HG03439 (cell line): Measurements from ENCODE around the gene TAOK3.
A peak's percentile ranks its signal among the peaks of the same experiment; 100 is the strongest.

Experiments
- ATAC-seq: cut with Tn5 transposase; IDR thresholded peaks from one replicate; pipeline ENCODE4 v1.9.1; 2021; ENCODE audit warnings: mild to moderate bottlenecking, moderate library complexity; ENCODE audit not compliant: unreplicated experiment

The TAOK3 gene

DNA sequence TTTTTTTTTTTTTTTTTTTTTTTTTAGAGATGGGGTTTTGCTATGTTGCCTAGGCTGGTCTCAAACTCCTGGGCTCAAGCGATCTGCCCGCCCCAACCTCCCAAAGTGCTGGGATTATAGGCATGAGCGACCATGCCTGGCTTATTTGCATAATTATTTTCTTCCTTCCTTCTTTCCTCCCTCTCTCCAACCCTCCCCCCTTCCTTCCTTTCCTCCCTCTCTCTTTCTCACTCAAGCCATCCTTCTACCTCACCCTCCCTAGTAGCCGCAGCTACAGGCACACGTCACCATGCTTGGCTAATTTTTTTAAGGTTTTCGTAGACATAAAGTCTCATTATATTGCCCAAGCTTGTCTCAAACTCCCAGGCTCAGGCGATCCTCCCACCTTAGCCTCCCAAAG, 152.9 kb downstream of the TAOK3 start:
- no peak for ATAC-seq

DNA sequence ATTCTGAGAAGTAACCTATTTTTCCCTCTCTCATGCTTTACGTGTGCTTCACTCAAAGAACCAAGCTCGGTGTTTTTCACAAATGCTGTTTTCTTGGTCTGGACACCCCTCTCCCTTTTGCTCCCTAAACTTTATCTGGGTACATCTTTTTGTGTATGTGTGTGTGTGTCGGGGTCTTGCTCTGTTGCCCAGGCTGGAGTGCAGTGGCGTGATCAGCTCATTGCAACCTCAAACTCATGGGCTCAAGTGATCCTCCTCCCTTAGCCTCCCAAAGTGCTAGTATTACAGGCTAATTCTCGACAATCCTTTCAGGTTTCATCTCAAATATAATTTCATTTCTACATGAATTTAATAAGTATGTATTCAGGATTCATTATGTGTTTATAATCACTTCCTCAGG, 153.6 kb downstream of the TAOK3 start:
- no peak for ATAC-seq

DNA sequence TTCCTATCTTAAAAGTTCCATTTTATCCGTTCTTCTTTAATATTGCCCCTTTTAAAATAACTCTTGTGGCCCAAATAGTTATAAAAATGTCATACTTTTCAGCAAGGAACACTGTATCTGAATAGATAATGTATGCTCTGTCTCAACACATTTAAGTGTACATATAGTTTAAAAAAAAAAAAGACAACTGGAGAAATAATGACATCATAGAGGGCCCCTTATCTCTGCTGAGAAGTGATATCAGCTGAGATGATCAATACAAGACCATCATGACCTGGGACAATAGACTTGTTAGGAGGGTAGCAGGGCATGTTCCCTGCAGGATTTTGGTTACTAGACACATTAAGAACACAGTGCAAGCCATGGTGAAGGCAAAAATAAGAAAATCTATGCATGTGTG, 159.3 kb downstream of the TAOK3 start:
- ATAC-seq, result no peak

DNA sequence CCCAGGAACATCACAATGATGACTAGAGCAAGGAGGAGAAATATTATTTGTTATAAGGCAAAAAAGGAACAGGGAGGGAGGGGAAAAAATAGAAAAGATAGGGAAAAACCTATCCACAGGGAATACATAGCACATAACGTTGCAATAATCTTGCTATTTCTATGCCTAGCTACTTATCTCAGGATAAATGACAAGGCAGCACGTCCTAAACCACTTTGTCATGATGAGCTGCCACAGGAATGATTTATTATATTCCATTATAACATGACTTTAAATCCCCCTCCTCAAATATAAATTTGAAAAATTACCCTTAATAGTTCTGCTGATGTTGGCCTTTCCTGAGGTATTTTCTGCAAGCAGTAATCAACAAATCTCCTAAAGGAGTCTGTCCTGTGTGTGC, 160.1 kb downstream of the TAOK3 start:
- ATAC-seq, result no peak

DNA sequence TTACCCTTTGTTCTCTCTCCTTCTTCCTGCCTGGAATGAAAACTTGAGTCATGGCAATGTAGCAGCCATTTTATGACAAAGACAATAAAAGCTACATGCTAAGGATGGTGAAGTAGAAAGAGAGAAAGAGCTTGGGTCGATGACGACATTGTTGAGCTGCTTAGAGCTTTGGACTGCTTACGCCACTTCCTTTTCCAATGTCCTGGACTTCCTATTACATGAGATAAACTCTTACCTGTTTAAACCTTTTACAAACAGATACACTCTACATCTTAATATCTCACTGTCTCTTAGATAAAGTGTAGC, 166.6 kb downstream of the TAOK3 start:
- ATAC-seq, result no peak

DNA sequence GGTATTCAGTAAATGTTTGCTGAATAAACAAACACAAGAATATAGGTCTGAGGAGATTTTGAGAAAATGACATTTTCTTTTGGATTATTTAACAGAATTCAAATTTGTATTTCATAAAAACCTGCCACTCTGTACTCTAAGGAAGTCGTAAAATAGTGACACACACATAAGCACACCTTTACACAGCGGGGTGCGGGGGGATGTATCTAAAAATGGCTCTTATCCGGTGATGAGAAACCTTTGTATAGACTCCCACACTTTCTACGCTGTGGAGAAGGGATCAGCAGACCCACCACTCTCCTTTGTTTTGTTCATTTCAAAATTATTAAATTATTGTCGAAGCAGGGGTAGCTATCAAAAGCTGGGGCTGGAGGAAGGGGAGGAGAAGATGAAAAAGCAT, 178.7 kb downstream of the TAOK3 start:
- no peak for ATAC-seq

DNA sequence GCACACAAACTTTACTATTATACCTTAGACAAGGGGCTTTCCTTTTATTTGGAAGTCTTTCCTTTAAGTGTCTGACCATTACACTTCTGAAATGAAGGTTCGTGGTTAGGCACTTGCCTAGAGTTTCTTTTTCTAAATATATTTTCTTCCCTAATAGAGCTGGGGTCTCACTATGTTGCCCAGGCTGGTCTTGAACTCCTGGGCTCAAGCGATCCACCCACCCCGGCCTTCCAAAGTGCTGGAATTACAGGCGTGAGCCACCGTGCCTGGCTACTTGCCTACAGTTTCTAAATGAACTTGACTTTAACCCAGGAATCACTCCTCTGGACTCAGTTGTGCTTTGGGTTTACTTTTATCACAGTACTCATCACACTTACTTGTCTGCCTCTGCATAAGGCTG, 179.2 kb downstream of the TAOK3 start:
- no peak for ATAC-seq

DNA sequence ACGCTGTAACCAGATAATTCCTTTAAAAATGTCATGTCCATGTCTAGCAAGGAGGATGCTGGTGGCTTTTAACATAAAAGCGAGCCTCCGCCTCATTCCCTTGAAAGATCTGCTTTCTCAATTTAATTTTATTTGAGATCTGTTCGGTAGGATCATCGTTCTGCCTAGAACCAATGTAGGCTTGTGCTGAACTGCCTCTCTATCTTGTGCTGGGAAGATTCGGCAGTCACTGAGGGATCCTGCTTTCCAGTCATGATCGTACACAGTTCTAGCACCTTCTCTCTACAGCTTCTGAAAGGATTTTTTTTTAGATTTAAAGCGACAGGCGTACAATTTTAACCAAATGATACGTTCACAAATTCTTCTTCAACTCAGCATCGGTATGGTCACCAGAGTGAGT, 182.4 kb downstream of the TAOK3 start:
- ATAC-seq, result no peak

DNA sequence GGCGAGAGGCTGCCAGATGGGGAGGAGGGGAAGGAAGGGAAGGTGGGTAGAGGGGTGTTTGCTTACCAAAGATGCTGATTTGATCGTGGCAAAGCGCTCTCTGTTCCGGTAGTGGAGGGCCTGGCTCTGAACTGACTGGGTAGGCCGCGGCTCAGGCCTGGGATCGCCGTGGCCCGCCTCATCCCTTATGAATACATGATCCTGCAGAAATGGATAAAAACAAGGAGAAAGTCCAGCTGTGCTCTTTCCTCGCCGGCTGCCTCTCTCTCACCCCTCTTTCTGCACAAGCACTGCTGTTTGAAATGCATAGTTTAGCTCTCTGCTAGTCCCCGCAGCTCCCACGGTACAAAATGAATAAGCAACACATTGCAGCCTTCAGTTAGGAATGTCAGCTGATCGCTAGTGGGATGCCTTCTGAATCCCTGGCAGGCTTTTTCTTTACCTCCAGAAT, 182.9 kb downstream of the TAOK3 start:
- ATAC-seq, result no peak

DNA sequence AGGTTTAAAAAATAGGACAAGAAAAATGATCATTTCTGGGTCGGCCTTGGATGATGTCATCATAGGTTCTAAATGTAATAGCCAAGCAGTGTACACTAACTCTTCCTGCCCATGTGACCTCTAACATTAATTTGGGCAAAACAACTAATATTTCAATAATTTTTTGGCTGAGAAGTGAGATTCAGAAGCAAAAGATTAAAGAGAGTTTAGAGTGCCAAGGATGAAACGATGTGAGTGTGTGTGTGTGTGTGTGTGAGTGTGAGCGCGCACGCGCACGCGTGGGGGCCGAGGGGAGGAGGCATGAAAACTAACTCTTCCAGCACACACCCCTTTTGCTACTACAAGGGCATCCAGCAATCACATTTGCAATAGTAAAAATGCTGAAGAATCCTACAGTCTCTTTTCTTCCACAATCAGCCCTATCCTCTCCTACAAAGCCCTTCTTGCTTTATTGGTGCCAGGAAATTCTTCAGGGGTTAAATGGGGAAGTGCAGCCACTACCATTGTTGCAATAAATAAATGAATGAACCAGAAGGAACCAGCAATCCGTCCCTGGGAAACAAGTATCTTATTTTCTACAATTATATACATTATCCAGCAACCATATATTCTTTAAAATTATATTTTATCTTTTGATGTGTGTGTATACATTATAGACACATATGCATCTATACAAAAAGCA, 183.9 kb downstream of the TAOK3 start:
- no peak for ATAC-seq

DNA sequence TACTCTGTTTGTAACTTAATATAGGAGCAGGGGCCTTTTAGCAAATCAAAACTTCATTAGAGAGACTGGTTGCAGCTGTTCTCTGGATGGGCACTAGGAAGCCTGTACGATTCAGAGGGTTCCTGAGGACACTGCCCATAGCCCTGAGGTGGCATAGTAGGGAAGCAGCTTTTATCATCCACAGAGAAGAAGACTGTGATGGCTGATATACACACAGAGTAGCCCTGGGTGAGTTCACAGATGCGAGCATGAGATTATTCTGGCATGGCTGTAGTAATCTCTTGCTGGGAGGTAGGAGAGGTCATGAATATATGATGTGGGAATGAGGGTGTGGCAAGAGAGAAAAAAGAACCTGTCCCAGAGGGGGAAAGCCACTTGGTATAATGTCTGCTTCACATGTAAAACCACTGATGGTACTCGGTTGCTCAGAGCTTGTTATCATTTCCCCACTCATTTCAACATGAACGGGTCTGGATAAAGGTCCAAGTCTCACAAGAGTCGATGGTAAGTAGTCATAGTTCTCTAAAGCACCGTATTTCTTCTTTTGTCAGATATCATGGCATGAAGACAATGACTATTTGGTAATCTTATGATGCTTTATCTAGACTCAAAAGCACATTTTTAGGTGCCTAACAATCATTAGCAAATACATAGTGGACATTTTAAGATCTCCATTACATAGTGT, 184.8 kb downstream of the TAOK3 start:
- no peak for ATAC-seq

DNA sequence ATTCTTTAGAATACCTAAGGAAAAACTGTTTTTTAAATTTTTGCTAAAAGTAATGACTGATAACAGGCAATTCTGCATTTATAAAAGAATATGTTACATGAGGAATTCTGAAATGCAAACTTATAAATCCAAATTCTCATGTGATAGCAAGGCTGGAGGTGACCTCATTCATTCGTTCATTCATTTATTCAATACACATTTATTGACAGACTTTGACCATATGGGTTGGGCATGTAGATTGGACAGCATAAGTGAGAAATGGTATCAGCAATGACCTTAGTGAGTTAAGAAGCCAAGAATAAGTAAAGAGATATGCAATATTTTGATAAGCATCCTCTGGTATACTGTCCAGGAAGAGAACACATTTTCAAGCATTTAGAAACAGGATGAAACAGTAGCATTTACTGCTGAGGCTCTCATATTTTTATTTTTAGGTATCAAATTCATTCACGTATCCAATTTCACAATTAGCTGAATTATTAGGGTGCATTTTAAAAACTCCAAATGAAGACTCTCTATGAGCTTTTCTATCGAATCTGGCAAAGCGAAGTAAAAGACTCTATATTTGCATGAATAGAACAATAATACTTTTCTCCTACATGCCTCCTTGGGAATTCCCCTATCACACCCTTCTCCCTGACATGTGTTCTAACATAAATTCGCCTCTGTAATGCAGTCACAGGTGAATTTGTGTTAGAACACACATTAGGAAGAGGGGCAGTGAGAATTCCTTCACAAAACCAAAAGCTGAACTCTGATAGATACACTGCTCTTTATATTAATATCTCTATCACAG, 186.9 kb downstream of the TAOK3 start:
- no peak for ATAC-seq

DNA sequence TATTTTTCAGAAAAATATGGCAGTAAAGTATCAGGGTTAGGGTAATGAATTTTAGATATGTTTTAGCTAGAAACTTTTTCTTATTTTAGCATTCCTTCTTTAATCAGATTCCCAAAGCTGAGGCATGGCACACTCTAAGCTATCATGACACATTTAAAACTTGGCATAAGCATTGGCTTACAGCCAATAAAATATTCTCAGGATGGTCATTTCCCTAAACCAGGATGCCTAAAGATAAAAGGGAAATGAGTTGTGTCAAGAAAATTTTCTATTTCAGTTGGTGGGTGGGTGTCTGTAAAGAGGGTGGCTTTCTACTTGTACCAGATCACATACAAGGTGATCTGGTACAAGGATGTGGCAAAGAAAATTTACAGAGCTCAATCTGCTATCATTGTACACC, 189.0 kb downstream of the TAOK3 start:
- no peak for ATAC-seq

DNA sequence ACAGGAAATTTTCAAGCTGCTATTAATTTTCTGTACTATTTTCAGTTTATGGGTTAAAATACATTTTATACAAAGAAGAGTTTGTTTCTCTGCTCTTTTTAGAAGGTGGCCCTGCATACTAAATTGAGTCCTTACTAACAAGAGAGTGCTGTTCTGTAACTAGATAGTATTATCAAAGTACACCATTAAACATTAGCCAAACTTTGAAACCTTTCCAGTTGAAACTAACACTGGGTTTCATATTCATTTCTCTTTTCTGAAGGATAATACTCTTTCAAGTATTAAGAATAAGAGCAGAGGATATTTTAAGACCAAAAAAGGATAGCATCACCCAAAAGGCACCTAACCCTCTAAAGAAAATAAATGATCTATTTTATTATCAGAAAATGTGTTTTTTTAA, 189.6 kb downstream of the TAOK3 start:
- ATAC-seq, result no peak

DNA sequence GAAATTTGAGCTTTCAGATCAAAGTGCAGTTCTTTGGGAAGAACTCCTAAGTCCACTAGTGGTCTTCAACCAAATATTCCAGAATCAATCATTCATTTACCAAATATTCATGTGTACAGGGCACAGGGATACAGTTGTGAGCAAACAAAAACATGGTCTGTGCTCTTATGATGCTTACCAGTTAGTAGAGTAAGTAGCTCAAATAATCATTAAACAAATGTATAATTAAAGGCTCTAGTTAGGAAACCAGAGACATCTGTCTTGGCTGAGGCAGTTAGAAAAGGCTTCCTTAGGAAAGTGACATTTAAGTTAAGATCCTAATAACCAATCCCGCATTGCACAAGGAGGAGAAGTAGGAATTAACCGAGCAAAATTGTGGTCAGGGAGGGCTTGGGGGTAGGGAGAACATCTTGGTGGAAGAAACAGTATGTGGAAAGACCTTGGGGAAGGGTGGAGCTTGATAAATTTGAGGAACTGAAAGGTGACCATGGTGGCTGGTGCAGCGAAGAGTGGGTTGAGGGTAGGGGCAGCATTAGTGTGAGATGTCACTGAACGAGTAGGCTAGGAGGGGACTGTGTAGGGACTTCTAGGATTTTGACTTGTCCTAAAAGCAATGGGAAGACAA, 196.8 kb downstream of the TAOK3 start:
- peak; percentile 59 for ATAC-seq

DNA sequence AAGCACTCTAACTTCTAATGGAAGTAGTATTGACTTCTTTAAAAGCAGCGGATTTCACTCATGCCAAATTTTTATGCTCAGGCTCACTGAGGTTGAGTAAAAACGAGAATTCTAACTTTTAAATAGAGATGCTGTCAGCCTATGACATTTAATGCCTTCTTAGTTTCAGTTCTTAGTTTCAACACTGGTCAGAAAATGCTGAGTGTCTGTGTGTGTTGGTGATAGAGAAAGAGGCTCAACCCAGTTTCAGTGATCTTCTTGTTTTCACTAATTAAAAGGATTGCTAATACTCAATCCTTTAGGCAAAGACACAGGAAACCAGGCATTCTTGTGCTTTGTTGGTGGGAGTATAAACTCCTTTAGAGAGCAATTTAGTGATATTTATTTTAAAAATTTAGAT, 205.8 kb downstream of the TAOK3 start:
- peak; percentile 98 for ATAC-seq

DNA sequence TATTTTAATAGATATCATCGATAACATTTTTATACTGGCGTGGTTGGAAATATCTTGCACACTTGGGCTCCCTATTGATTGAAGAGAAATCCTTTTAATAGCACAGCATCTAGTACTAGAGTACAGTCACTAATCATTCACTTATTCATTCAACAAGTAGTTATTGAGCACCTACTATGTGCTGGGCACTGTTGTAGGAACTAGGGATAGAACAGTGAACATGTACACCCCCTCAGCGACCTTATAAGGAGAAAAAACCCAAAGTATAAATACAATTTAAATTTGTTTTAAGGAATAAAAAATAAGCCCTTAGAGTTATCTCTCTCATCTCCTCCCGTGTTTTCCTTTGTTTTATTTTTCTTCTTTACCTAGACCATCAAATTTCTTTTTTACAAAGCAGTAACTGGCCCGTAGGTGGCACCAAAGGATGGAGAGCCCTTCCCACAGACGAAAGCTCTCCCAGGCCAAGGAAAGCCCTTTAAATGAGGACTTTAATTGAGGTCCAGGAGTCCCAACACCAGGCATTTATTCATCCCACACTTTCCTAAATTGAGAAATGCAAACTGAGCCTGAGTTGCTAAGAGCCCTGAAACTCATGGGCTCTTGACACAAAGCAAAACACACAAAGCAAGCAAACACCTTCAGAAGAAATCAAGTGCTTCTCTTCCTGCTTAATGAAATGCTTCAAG, 207.8 kb downstream of the TAOK3 start:
- ATAC-seq, result no peak

DNA sequence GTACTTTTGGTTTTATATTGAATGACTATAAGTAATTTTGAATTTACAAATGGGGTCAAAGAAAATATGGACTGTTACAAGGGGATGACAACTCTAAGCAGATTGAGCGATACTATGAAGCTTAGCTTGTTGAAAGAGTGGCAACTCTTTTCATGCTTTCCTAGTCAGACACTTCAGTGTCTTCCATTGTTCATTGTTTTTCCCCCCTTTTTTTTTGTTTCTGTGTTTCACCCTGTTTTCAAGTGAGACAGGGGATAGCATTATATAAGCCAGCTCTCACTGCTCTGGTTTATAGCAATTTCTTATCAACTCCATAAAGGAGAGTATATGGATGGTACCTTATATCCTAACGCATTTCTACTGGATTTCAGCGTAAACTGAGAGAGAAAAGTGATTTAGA, 212.2 kb downstream of the TAOK3 start:
- ATAC-seq, result no peak

DNA sequence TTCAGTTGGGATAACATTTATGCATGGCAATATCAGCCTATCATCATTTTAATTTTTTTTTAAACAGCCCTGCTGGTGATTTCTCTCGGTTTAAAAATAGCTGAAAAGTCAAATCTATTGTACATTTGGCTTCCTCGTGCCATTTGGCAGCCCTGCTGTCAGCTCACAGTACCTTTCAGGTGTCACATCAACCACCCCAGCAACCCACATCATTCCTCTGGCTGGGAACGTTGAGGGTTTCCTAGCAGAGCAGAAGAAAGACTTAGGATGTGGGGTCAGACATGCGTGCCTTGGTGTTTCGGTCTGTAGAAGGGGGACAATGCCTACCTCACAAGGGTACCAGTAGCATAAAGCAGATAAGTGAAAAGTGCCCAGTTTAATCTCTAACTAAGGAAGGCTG, 221.0 kb downstream of the TAOK3 start:
- ATAC-seq, result no peak

DNA sequence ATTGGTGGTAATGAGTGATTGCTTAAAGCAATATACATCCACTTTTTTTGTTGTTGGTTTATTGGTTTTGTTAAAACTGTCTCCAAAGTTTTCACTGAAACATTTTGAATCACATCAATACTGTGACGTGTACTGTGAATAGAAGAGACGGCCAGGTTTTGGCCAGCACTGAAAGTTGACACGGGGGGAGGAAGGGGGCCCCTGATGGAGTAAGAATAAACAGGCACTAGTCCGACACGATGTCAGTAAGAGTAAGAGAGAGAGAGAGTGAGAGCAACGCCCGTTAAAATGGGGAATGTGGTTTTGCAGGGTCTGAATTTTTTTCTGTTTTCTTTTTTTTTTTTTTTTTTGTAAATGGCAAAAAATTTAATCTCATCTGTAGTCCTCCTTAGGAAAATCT, 222.1 kb downstream of the TAOK3 start:
- no peak for ATAC-seq

DNA sequence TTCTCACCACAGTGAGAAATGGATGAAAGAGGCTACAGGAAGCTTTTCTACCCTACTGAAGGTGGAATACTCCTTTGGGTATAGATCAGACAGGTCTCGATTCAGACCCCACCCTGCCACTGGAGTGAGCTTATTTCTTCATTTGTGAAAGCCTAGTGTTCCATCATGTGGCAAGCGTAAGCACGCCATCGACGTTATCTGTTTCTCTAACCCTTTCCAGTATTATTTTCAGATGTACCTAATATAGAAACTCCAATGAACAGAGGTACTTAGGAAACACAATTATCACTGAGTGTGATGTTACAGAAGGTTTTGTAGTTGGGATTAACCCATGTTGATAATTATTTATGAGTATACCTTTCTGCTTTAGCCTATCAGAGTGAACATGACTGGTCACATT, 224.4 kb downstream of the TAOK3 start:
- ATAC-seq, result no peak
